ENCODE data around the gene PPP6R2. TPM values are rescaled to one million over a fixed set of nuclear protein-coding genes. Genes with fewer than 3 reads are reported as not detected.

Gene PPP6R2
- total and polyA plus RNA-seq, 9 of the 15 experiments (the other 6 are each of a cell fraction or from before 2014, with no cell fraction given) = 0.32 to 39.8 (median 21.4) TPM

DNA sequence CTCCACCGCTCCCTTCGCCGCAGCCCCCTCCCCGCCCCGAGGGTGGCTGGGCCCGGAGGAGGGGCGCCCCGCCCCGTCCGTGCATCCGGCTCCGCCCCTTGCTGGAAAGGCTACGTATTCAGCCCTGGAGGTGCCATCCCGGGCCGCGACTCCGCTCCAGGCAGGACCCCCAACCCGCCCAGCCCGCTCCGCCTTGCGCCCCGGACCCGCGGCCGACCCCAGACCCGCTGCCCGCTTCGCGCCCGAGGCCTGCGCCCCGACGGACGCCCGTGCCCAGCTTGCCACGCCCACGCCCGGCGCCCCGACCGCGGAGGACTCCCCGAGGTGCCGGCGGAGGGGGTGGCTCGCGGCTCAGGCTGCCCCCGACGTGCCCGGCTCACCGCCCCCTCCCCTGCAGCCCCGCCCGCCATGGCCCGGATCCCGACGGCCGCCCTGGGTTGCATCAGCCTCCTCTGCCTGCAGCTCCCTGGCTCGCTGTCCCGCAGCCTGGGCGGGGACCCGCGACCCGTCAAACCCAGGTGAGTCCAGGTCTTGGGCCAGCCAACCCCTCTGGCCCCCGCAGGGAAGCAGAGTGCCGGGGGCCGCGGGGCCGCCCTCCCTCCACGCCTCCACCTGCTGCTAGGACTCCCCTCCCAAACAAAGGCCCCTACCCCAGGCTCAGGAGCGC lies 138.4 kb downstream of the PPP6R2 start, which contains the start of gene ADM2 (continued):
- TF ChIP-seq, protein P1, sequence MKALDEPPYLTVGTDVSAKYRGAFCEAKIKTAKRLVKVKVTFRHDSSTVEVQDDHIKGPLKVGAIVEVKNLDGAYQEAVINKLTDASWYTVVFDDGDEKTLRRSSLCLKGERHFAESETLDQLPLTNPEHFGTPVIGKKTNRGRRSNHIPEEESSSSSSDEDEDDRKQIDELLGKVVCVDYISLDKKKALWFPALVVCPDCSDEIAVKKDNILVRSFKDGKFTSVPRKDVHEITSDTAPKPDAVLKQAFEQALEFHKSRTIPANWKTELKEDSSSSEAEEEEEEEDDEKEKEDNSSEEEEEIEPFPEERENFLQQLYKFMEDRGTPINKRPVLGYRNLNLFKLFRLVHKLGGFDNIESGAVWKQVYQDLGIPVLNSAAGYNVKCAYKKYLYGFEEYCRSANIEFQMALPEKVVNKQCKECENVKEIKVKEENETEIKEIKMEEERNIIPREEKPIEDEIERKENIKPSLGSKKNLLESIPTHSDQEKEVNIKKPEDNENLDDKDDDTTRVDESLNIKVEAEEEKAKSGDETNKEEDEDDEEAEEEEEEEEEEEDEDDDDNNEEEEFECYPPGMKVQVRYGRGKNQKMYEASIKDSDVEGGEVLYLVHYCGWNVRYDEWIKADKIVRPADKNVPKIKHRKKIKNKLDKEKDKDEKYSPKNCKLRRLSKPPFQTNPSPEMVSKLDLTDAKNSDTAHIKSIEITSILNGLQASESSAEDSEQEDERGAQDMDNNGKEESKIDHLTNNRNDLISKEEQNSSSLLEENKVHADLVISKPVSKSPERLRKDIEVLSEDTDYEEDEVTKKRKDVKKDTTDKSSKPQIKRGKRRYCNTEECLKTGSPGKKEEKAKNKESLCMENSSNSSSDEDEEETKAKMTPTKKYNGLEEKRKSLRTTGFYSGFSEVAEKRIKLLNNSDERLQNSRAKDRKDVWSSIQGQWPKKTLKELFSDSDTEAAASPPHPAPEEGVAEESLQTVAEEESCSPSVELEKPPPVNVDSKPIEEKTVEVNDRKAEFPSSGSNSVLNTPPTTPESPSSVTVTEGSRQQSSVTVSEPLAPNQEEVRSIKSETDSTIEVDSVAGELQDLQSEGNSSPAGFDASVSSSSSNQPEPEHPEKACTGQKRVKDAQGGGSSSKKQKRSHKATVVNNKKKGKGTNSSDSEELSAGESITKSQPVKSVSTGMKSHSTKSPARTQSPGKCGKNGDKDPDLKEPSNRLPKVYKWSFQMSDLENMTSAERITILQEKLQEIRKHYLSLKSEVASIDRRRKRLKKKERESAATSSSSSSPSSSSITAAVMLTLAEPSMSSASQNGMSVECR (CRISPR knock-in tag; IDR thresholded peaks at IDR 0.05) = no peak
- TF ChIP-seq ATF7 (IDR thresholded peaks at IDR 0.05) (no peak), ZNF584 (CRISPR knock-in tag; IDR thresholded peaks at IDR 0.05; ENCODE audit: low read depth) (no peak), EP400 (IDR thresholded peaks at IDR 0.05) (peak; percentile 64), TAL1 (IDR thresholded peaks at IDR 0.05) (no peak), CBX1 (IDR thresholded peaks at IDR 0.05; ENCODE audit: low read depth) (no peak), MTF1 (CRISPR knock-in tag; IDR thresholded peaks at IDR 0.05; ENCODE audit: borderline replicate concordance) (no peak), FOS (IDR thresholded peaks at IDR 0.05; ENCODE audit: extremely low read depth, insufficient read length) (no peak)
- TF ChIP-seq, protein P2, sequence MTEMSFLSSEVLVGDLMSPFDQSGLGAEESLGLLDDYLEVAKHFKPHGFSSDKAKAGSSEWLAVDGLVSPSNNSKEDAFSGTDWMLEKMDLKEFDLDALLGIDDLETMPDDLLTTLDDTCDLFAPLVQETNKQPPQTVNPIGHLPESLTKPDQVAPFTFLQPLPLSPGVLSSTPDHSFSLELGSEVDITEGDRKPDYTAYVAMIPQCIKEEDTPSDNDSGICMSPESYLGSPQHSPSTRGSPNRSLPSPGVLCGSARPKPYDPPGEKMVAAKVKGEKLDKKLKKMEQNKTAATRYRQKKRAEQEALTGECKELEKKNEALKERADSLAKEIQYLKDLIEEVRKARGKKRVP (CRISPR knock-in tag; IDR thresholded peaks at IDR 0.05) = peak; percentile 86
- TF ChIP-seq, protein P3, sequence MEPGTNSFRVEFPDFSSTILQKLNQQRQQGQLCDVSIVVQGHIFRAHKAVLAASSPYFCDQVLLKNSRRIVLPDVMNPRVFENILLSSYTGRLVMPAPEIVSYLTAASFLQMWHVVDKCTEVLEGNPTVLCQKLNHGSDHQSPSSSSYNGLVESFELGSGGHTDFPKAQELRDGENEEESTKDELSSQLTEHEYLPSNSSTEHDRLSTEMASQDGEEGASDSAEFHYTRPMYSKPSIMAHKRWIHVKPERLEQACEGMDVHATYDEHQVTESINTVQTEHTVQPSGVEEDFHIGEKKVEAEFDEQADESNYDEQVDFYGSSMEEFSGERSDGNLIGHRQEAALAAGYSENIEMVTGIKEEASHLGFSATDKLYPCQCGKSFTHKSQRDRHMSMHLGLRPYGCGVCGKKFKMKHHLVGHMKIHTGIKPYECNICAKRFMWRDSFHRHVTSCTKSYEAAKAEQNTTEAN (CRISPR knock-in tag; IDR thresholded peaks at IDR 0.05) = no peak
